Activated CD4-positive, alpha-beta T cell treated with anti-CD3 and anti-CD28 coated beads, Interleukin-2, Interleukin-6, amounts not matched to agents 100 ng/mL and 50 ng/mL, durations not matched to agents 16 hours and 8 hours (primary cell): ENCODE results near the gene FAM13A.

Source experiments
- DNase-seq: peaks from one replicate; pipeline ENCODE4 v3.0.0-alpha.2; 2020

Gene FAM13A

DNA sequence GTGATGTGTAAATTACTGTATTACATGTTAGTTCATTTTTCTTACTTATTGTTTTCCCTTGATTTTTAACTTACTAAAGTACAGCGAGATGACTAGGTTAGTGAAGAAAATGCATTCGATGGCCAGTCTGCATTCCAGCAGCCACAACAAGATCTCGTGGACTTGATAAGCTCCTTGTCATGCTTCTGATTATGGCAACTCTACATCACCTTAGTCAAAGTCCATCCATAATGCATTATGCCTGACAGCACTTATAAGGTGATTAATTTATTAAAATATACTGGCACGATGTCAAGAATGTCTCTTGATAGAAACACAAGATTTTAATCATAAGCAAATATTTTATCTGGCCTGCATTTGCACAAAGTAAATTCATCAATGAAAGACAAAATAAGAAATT lies 249.5 kb downstream of the FAM13A start:
- DNase-seq, result no peak

DNA sequence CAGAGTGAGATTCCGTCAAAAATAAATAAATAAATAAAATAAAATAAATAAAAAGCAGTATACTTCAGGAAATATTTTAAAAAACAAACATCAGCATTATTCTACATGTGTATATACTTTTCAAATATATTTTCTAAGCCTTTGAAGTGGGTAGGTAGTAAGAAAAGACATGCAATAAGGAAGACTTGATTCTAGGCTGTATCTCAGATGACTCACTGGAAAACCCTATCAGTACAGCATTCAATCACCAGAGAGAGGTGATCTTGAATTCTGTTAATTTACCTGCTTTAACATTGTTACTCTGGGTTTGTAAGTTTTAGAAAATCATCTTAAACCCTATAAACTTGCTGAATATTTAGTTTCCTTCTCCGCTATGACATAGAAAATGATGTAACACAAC lies 252.8 kb downstream of the FAM13A start:
- peak; percentile 39 for DNase-seq

DNA sequence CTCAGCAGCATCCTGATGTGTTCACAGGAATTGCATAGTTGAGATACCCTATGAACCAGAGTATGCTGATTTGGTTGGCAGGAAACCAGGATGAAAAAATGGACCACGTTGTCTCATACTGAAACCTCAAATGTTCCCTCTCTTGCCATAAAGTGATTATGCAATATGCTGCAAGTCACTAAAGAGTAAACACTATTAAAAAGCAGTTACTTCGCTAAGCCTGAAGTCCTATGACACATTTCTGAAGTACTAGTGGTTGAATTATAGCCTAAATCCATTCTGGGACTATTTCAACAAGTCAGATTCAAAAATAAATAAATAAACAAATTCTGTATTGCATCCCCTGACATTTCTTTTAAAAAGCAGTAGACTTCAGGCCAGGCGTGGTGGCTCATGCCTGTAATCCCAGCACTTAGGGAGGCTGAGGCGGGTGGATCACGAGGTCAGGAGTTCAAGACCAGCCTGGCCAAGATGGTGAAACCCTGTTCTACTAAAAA lies 253.3 kb downstream of the FAM13A start:
- DNase-seq, result peak; percentile 86

DNA sequence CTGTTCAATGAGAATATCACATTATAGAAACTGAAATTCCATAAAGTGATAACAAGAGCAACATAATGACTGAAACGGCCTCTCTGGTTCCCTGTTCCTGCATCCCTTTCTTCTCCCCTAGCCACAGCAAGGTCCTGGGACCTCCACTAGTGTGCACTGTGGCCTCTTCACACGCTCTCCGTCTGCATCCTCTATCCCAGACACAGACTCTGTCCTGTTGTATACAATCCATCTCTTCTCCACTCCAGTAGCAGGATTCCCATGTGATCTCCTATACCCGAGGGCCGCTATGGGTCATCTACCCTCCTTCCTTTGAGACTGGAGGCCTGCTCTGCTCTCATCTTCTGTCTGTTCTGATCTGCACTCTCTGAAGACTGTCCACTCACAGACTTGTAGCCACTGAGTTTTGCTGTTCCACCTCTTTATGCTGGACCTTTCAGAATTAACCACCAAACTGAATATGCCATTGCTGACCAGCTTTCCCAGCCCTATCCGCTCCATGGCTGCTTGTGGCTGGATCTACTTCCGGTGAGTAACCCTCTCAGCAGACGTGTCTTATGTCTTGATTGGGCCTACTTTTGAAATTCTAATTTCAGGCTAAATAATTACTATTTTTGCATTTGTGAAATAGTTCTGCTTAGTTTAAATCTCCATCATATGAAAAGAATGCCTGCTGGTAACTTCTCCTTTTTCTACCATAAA lies 254.2 kb downstream of the FAM13A start:
- DNase-seq, result no peak

DNA sequence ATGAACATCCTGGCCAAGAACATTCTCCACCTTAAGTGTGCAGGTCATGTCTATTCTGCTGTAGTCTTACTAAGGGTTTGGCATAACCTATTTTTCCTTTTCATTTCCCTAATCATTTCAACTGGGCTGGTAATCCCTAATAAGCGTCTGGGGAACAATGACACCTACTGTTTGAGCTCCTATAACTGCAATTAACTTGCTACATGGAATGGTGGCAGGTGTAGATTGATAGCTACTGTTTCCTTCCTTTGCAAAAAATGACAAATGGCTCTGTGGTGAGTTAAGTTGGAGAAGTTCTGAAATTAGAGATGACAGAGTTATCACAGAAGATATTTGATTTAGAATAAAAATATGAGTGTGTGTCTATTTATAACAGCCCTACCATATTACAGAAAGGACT lies 254.8 kb downstream of the FAM13A start:
- DNase-seq, result no peak

DNA sequence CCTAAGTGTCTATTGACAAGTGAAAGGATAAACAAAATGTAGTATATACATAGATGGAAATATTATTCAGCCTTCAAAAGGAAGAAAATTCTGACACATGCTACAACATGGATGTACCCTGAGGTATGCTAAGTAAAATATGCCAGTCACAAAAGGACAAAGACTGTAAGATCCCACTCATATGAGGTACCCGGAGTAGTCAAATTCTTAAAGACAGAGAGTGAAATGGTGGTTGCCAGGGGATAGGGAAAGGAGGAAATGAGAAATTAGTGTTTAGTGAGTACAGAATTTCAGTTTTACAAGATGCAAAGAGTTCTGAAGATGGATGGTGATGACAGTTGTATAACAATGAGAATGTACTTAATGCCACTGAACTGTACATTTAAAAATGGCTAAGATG lies 257.1 kb downstream of the FAM13A start:
- DNase-seq, result peak; percentile 51

DNA sequence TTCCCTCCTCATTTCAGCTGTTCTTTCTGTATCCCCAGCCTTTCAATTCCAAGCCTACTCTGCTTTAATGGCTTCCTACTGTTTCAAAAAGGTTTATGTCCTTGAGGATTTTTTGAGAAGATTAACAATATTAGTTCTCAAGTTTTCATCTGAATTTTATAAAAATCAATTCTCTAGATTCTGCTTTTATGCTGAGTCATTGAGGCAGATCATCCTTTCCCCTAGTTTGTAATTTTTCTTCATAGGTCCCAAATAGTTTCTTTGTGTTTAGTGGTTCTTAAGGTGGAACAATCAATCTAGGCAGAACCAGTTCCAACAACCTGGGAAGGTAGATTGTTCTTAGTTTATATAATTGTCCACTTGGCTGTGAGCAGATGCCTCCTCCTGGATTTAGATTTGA lies 259.3 kb downstream of the FAM13A start:
- no peak for DNase-seq

DNA sequence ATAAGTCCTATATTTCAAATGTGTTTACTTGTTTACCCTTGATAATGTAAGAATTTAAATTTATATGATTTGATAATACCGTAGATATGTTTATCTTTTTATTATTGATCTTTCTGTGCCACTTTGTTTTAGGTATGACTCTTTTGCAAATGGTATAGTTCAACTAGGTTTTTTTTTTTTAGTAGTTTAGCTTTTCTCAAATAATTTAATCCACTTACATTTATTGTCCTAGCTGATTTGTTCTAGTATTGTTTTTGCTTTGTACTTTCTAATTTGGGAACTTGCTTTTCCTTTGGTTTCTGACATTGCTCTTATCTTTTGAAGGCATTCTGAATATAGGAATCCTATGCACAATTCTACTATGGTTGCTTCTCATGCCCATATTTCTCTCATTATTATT lies 260.4 kb downstream of the FAM13A start:
- no peak for DNase-seq

DNA sequence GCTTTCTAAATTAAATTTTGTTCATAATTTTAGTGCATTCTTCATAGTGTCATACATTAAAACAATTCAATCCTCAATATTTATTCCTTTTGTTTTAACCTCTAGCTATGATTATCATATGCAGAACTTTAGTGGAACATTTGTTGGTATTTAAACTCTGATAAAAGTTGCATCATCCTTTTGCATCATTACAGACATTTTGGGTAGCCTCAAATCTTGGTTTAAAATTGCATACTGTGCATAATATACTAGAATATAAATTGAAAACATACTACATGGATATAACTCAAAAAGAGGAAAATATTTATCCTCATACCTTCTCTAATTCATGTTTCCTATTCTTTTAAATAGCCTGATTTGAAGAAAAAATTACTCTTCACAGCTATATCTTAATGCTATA lies 262.0 kb downstream of the FAM13A start:
- no peak for DNase-seq

DNA sequence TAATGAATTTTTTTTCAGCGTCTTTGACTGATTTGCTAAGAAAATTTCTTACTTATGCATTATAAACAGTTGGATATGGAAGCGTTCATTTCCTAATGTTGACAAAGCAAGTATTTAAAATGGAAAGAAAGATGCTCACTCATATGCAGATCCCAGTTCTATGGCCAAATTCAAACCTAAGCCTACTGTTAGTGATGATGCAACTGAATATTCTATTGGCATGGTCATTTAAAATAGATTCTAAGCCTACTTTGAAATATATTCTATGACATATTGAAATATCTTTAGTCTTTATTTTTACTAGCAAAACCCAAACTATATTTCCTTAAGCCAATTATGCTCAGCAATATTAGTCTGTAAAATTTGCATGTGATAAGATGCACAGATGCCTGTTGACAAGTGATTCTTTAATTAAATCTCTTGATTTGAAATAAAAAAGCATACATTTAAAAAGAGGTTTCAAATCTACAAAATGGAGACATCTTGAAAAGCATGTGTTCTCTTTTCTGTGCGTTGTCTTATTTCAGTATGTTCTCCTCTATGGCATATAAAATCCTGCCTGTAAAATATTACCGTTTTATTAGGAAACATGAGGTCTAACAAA lies 262.8 kb downstream of the FAM13A start:
- no peak for DNase-seq

DNA sequence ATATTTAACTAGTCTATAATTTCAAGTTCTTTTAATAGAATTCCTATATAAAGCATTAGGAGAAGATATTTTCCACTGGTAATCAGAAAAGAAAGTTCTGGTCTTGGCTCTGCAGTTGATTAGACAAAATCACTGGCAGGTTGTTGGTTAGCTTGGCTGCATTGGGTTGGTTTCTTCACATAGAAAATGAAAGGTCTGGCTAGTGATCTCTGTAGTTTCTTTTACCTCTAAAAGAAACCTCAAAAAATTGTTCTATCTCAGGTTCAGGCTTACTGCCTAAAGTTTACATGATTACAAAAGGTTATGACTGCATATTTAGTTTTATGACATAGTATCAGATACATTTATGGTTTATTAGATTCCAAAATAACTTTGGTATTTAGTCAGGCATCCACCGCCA lies 263.5 kb downstream of the FAM13A start:
- DNase-seq, result peak; percentile 65

DNA sequence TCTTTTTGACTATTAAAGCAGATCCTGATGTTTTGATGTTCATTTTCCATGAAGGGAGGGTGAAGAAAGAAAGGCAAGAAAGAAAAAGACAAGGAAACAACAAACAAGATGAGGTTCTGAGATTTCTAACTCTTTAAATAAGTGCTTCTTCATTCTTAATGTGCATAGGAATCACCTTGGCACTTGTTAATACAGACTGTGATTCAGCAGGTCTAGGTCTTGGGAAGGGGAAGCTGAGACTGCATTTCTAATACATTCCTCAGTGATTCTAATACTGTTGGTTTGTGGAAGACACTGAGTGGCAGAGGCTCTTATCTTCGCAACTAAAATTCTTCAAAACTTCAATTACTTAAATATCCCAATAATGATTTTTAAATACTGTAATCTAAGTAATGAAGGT lies 264.2 kb downstream of the FAM13A start:
- DNase-seq, result no peak

DNA sequence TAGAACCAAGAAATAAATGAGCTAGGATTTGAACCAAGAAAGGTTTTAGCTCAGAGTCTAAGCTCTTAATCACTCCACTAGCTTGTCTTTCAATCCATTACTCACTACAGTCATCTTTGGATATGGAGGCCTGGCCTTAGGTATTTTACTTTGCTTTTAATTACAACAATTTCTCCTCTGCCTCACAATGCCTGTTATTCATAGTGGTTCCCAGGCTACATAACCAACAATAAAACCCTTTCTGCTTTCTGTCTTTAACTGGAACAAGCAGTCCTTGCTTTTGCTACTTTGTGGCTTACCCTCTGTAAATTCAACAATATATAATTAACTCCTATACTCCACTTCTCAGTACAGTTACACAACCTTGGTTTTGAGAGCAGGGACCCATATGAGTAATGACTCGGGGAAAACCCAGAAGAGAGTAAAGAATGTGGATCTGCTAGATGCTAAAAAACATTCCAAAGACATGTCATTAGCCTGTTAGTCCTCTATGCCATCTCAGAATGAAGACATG lies 264.7 kb downstream of the FAM13A start:
- DNase-seq, result peak; percentile 66

DNA sequence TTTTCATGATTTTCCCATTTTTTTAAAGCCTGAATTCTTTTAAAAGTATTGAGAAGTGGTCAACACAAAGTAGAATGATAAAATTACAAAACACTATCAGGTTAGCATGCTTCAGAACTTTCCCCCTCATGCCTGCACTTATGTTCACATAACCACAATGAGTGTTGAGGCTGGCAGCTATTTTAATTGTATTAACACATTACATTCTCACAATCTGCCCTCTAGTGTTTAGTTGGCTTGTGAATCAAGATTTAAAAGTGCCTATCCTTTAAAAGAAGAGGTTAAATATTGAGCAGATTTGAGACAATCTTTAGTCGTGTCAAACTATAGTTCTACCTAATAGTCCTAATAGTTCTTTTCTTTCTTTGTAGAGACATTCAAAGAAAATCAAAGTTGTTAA lies 265.7 kb downstream of the FAM13A start:
- peak; percentile 15 for DNase-seq

DNA sequence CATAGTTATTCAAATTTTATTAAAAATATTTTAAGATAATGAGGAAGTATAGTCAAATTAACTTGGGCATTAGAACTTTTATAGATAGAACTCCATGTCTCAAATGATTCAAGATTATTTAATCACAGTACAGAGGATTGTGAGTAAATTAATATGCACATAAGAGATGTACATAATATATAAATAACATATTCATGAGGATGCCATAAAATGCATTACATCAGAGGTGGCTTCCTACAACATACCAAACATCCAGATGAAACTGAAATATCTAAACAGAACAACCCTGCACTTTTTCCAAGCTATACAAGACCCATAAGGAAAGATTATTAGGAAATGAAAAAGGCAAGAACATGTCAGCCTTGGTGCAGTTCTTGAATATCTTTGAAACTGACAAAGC lies 268.1 kb downstream of the FAM13A start:
- DNase-seq, result no peak

DNA sequence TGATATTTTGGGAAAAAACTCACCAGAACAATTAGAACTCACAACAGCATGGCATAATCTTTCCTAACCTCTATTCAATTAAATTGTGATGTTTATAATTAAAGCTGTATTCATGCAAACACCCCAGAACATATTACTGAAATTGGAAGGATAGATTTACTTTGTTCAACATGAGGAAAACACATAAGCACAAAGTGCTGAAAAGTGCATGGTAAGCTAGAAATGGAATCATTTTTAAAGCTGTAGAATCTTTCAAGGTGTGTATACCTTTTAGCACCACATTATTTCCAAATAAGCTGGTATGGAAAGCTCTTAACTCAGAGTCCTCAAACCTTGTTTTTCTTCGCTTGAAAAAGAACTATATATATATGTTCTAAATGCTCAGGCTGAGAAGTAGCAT lies 268.6 kb downstream of the FAM13A start:
- DNase-seq, result no peak

DNA sequence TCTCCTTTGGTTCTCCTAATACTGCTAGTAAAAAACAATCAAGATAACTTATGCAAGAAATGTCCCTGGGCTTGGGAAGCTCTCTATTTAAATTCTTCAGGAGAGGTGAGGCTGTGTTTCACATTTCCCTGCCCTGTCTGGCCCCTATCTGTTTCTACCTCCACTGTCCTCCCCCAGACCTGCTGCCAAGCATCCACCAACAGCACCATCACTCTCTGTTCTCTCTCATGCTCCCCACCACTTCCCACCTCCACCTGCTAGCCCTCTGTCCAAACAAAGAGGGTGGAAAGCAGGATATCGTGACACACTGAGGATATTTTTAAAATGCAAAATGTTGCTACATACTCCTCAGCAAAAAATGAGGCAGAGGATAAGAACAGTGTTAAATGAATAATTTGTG lies 271.0 kb downstream of the FAM13A start:
- no peak for DNase-seq

DNA sequence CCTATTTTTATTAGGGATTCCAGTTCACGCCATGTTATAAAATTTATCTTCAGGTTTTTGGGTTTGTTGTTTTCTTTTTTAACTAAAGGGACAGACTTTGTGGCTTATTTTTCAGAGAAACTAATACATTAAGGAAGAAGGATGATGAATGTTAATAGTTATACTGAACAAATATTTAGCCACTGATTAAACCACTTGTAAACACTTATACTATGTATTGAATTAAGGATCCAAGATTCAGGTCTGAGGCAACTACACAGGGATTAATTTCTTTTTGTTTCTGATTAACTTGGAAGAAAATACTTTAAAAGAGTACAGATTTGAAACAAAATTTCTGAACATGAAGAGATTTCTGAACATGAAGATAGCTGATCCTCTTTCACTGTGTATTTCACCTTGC lies 276.6 kb downstream of the FAM13A start:
- no peak for DNase-seq

DNA sequence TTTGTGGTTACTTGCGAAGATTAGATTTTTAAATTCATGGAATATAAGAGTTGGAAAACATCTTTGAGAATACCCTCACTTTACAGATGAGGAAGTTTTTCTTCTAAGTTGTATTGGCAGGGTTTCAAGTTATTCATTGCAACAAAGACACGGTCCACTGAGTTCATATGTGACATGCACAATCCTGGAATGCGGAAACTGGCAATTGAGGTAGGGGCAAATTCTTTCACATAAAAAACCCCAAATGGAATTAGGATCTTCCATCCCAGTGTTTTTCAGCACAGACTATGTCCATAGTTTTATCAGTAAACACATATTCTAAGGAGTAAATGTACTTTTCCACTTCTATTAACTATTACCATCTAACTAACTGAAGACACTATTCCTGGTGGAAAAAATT lies 277.6 kb downstream of the FAM13A start:
- no peak for DNase-seq

DNA sequence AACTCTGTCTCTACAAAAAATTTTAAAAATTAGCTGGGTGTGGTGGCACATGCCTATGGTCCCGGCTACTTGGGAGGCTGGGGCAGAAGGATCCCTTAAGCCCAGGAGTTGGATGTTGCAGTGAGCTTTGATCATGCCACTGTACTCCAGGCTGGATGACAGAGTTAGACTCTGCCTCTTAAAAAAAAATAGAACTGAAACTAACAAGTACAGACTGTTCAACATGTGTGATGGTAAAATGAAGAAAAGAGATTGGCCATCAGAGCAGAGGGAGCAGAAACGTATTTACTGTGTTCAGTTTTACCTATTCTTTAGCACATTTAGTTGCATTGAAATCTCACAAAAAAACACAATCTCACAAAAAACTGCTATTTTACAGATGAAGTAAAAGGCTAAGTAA lies 281.5 kb downstream of the FAM13A start:
- DNase-seq, result no peak

DNA sequence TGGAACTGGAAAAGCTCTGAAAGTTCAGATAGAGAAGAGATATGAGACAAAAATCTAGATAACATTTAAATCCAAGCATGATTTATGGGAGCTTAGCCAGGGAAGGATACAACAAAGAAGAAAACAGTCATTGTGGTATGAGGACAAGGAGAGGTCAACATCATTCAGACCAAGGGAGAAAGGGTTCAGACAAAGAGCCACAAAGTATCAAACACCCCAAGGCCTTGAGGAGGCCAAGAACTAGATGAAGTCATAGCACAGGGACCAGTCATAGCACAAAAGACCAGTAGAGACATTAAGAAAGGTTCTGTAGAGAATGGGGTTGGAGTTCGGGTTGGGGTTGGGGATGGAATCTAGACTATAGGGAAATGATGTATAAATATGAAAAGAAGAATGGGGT lies 282.0 kb downstream of the FAM13A start:
- no peak for DNase-seq

DNA sequence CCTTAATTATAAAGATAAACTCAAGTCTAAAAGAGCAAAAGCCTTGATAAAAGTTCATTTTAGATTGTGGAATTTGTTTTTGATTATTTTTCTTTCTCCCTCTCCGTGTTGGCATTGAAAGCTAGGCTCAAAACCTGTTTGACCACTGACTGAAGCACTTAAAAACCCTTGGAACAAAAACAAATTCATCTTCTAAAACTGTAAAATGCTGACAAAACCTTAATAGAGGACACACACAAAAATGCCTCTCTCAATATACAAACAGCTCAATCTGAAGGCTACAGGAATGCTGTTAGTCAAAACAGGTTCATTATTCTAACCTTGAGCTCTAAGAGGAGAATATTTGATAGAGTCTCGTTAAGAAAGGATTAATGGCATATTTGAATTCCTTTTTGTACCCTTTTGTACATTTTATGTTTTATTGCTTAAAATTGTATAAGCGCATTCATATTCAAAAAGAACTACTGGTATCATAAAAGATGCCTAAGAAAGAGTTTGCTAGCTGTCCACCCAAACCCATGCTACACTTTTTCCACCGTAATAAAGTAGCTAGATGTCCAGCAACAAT lies 285.0 kb downstream of the FAM13A start:
- no peak for DNase-seq

DNA sequence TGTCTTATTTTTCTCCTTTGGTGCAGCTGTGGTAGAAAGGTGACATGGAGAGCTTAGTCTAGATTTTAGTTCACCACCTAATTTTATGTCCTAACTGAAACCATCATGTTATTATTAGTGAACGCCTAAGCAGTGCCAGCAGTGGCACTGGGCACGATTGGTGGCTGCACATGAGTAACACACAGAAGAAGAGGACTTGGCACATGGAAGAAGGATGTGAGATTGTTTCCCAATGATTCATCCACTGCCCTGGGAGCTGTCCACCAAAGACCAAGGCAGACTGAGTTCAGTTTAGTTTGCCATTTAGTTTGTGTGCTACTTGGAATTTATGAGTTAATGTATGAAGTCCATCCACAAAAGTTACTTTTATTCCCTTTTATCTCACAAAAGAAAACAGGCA lies 291.3 kb downstream of the FAM13A start:
- no peak for DNase-seq

DNA sequence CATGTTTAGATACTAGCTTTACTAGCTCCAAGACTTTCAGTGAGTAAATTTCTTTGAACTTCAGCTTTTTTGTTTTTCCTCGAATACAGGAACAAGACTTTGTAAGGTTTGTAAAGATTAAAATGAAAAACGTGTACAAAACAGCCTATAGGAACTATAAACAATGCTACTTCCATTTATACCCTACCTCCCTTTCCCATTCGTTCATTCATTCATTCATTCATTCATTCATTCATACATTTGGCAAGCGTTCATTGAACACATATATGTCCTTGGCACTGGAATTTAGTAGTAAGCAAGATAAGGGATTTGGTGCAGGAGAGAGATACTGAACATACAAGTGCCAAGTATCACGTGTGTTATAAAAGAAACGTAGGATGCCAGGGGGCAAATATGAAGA lies 293.9 kb downstream of the FAM13A start:
- DNase-seq, result no peak
